GM18517 (cell line): ENCODE results near the gene PRKCD.

Experiments used
- ATAC-seq: cut with Tn5 transposase; IDR thresholded peaks from one replicate; pipeline ENCODE4 v1.9.1; 2021; ENCODE audit warnings: mild to moderate bottlenecking, moderate library complexity; ENCODE audit not compliant: unreplicated experiment

Gene PRKCD

GRCh38 chr3:53154881-53155285, 6.1 kb upstream of the PRKCD start:
- no peak for ATAC-seq

- no peak for ATAC-seq
Observed at GRCh38 chr3:53155760-53156159, 5.2 kb upstream of the PRKCD start.

GRCh38 chr3:53156368-53156834, 4.6 kb upstream of the PRKCD start:
- no peak for ATAC-seq

- no peak for ATAC-seq
Observed at GRCh38 chr3:53157974-53158580, 2.9 kb upstream of the PRKCD start.

GRCh38 chr3:53158765-53159155, 2.2 kb upstream of the PRKCD start:
- no peak for ATAC-seq

GRCh38 chr3:53159156-53160060, 1.6 kb upstream of the PRKCD start:
- ATAC-seq: no peak

- ATAC-seq: no peak
Observed at GRCh38 chr3:53160061-53160659, 849 bp upstream of the PRKCD start.

- ATAC-seq: no peak
Observed at GRCh38 chr3:53161450-53161819, 426 bp downstream of the PRKCD start.

GRCh38 chr3:53161820-53162671, 1.0 kb downstream of the PRKCD start:
- ATAC-seq: no peak

GRCh38 chr3:53162672-53163443, 1.8 kb downstream of the PRKCD start:
- no peak for ATAC-seq

- ATAC-seq: no peak
Observed at GRCh38 chr3:53163444-53164387, 2.7 kb downstream of the PRKCD start.

- ATAC-seq: no peak
Observed at GRCh38 chr3:53164911-53165310, 3.9 kb downstream of the PRKCD start.

GRCh38 chr3:53166206-53166605, 5.2 kb downstream of the PRKCD start:
- ATAC-seq: no peak

- no peak for ATAC-seq
Observed at GRCh38 chr3:53166781-53167291, 5.8 kb downstream of the PRKCD start.

GRCh38 chr3:53167418-53168174, 6.6 kb downstream of the PRKCD start:
- no peak for ATAC-seq

- ATAC-seq: no peak
Observed at GRCh38 chr3:53168175-53168923, 7.3 kb downstream of the PRKCD start.

- no peak for ATAC-seq
Observed at GRCh38 chr3:53169045-53169831, 8.2 kb downstream of the PRKCD start.
